SK-N-SH treated with all-trans-retinoic acid at 6 μM for 48 hours (cell line): ENCODE data around the gene KCNK17.

Experiments
- ATAC-seq: fragments of 200-7000 bp; cut with Tn5 transposase; 3 replicates; pipeline ENCODE4 v1.9.1; 2020; ENCODE audit warnings: mild to moderate bottlenecking, moderate library complexity
- ARNTL ChIP-seq: fragments of 450-650 bp; formaldehyde crosslinking; IDR thresholded peaks from 2 replicates; pipeline ENCODE4 v1.5.0; 2020; ENCODE audit warnings: low read depth, mild to moderate bottlenecking, moderate library complexity, borderline replicate concordance
- BACH2 ChIP-seq: fragments of 250-450 bp; sonication (Bioruptor Pico); IDR thresholded peaks from 2 replicates; pipeline ENCODE4 v1.9.0; 2021; ENCODE audit warnings: mild to moderate bottlenecking, borderline replicate concordance
- CSDC2 ChIP-seq: fragments of 250-450 bp; sonication (Bioruptor Pico); IDR thresholded peaks from 2 replicates; pipeline ENCODE4 v1.5.0; 2020; ENCODE audit warnings: mild to moderate bottlenecking, moderate library complexity
- GLIS3 ChIP-seq: fragments of 250-450 bp; sonication (Bioruptor Pico); IDR thresholded peaks from 2 replicates; pipeline ENCODE4 v1.5.0; 2020; ENCODE audit warnings: mild to moderate bottlenecking, moderate library complexity
- ISL1 ChIP-seq: fragments of 250-450 bp; sonication (Bioruptor Pico); IDR thresholded peaks from 2 replicates; pipeline ENCODE4 v2.1.2; 2022; ENCODE audit warnings: mild to moderate bottlenecking, moderate library complexity
- OSR1 ChIP-seq: fragments of 250-450 bp; sonication (Bioruptor Pico); IDR thresholded peaks from 2 replicates; pipeline ENCODE4 v1.8.0; 2022; ENCODE audit warnings: moderate library complexity, mild to moderate bottlenecking, inconsistent platforms
- RARB ChIP-seq: fragments of 250-450 bp; sonication (Bioruptor Pico); IDR thresholded peaks from 2 replicates; pipeline ENCODE4 v1.8.0; 2021; ENCODE audit warnings: mild to moderate bottlenecking, moderate library complexity
- SNAI2 ChIP-seq: fragments of 250-450 bp; sonication (Bioruptor Pico); IDR thresholded peaks from 2 replicates; pipeline ENCODE4 v1.5.0; 2020; ENCODE audit warnings: mild to moderate bottlenecking, moderate library complexity
- TCF4 ChIP-seq: fragments of 250-450 bp; sonication (Bioruptor Pico); IDR thresholded peaks from 2 replicates; pipeline ENCODE4 v1.8.0; 2021; ENCODE audit warnings: mild to moderate bottlenecking, moderate library complexity, borderline replicate concordance
- TOX ChIP-seq: fragments of 250-450 bp; sonication (Bioruptor Pico); IDR thresholded peaks from 2 replicates; pipeline ENCODE4 v1.8.0; 2021; ENCODE audit warnings: mild to moderate bottlenecking, moderate library complexity, borderline replicate concordance
- ZC3H10 ChIP-seq: fragments of 250-450 bp; sonication (Bioruptor Pico); IDR thresholded peaks from 2 replicates; pipeline ENCODE4 v1.5.1; 2021; ENCODE audit warnings: mild to moderate bottlenecking, moderate library complexity
- ZFP30 ChIP-seq: fragments of 450-650 bp; formaldehyde crosslinking; IDR thresholded peaks from 2 replicates; pipeline ENCODE4 v1.5.0; 2022; ENCODE audit warnings: mild to moderate bottlenecking, moderate library complexity
- ZNF565 ChIP-seq: fragments of 450-650 bp; formaldehyde crosslinking; conservative IDR thresholded peaks from 2 replicates; pipeline ENCODE4 v1.5.0; 2020; ENCODE audit warnings: low read depth, mild to moderate bottlenecking, moderate library complexity
- ZNF70 ChIP-seq: fragments of 450-650 bp; formaldehyde crosslinking; IDR thresholded peaks from 2 replicates; pipeline ENCODE4 v1.5.0; 2020; ENCODE audit warnings: mild to moderate bottlenecking, moderate library complexity
- TF ChIP-seq, protein P1 (sequence below): fragments of 250-450 bp; sonication (Bioruptor Pico); IDR thresholded peaks from 2 replicates; pipeline ENCODE4 v1.8.0; 2021; ENCODE audit warnings: low read depth, mild to moderate bottlenecking, moderate library complexity, borderline replicate concordance
- TF ChIP-seq, protein P2 (sequence below): fragments of 250-450 bp; sonication (Bioruptor Pico); IDR thresholded peaks from 2 replicates; pipeline ENCODE4 v1.5.1; 2021; ENCODE audit warnings: mild to moderate bottlenecking, moderate library complexity
- TF ChIP-seq, protein P3 (sequence below): fragments of 250-450 bp; sonication (Bioruptor Pico); IDR thresholded peaks from 2 replicates; pipeline ENCODE4 v1.5.0; 2020; ENCODE audit warnings: mild to moderate bottlenecking, moderate library complexity
- TF ChIP-seq, protein P4 (sequence below): fragments of 250-450 bp; sonication (Bioruptor Pico); IDR thresholded peaks from 2 replicates; pipeline ENCODE4 v1.5.1; 2020; ENCODE audit warnings: low read depth, mild to moderate bottlenecking, moderate library complexity
- TF ChIP-seq, protein P5 (sequence below): fragments of 250-450 bp; sonication (Bioruptor Pico); IDR thresholded peaks from 2 replicates; pipeline ENCODE4 v1.8.0; 2020; ENCODE audit warnings: mild to moderate bottlenecking, moderate library complexity, borderline replicate concordance

The KCNK17 gene

GRCh38 chr6:39276379-39276995, 37.7 kb downstream of the KCNK17 start:
- no peak for ATAC-seq

DNA sequence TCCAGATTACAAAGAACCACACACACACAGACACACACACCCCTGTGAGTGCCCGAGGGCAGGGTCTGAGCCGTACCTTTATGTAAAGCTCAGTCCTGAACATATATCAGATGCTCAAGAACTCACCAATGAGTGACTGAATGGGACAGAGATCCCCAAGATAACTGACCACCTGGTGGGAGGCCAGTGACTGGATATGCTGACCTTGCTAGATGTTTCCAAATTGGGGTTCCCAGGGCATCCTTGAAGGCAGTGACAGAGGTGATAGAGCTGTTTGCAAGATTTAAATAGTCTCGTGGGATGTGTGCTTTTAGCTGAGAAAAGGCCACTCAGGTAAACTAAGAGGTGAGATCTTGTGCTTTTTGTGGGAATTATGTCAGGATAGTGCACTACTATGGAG, 39.3 kb downstream of the KCNK17 start:
- no peak for TF ChIP-seq OSR1
- TF ChIP-seq, protein P1, sequence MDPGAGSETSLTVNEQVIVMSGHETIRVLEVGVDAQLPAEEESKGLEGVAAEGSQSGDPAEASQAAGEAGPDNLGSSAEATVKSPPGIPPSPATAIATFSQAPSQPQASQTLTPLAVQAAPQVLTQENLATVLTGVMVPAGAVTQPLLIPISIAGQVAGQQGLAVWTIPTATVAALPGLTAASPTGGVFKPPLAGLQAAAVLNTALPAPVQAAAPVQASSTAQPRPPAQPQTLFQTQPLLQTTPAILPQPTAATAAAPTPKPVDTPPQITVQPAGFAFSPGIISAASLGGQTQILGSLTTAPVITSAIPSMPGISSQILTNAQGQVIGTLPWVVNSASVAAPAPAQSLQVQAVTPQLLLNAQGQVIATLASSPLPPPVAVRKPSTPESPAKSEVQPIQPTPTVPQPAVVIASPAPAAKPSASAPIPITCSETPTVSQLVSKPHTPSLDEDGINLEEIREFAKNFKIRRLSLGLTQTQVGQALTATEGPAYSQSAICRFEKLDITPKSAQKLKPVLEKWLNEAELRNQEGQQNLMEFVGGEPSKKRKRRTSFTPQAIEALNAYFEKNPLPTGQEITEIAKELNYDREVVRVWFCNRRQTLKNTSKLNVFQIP (CRISPR knock-in tag): no peak
- no peak for ATAC-seq

More at GRCh38 chr6:39276379-39276995, 37.7 kb downstream of the KCNK17 start:
- TF ChIP-seq TCF4 (CRISPR knock-in tag): no peak
- no peak for TF ChIP-seq ZNF565 (CRISPR knock-in tag)
- TF ChIP-seq, protein P2, sequence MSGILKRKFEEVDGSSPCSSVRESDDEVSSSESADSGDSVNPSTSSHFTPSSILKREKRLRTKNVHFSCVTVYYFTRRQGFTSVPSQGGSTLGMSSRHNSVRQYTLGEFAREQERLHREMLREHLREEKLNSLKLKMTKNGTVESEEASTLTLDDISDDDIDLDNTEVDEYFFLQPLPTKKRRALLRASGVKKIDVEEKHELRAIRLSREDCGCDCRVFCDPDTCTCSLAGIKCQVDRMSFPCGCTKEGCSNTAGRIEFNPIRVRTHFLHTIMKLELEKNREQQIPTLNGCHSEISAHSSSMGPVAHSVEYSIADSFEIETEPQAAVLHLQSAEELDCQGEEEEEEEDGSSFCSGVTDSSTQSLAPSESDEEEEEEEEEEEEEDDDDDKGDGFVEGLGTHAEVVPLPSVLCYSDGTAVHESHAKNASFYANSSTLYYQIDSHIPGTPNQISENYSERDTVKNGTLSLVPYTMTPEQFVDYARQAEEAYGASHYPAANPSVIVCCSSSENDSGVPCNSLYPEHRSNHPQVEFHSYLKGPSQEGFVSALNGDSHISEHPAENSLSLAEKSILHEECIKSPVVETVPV (CRISPR knock-in tag): no peak
- TF ChIP-seq SNAI2: no peak
- TF ChIP-seq CSDC2 (CRISPR knock-in tag): no peak
- no peak for TF ChIP-seq GLIS3 (CRISPR knock-in tag)
- TF ChIP-seq ZNF70 (CRISPR knock-in tag): no peak
- no peak for TF ChIP-seq ISL1 (CRISPR knock-in tag)
- TF ChIP-seq OSR1: no peak
- TF ChIP-seq, protein P3, sequence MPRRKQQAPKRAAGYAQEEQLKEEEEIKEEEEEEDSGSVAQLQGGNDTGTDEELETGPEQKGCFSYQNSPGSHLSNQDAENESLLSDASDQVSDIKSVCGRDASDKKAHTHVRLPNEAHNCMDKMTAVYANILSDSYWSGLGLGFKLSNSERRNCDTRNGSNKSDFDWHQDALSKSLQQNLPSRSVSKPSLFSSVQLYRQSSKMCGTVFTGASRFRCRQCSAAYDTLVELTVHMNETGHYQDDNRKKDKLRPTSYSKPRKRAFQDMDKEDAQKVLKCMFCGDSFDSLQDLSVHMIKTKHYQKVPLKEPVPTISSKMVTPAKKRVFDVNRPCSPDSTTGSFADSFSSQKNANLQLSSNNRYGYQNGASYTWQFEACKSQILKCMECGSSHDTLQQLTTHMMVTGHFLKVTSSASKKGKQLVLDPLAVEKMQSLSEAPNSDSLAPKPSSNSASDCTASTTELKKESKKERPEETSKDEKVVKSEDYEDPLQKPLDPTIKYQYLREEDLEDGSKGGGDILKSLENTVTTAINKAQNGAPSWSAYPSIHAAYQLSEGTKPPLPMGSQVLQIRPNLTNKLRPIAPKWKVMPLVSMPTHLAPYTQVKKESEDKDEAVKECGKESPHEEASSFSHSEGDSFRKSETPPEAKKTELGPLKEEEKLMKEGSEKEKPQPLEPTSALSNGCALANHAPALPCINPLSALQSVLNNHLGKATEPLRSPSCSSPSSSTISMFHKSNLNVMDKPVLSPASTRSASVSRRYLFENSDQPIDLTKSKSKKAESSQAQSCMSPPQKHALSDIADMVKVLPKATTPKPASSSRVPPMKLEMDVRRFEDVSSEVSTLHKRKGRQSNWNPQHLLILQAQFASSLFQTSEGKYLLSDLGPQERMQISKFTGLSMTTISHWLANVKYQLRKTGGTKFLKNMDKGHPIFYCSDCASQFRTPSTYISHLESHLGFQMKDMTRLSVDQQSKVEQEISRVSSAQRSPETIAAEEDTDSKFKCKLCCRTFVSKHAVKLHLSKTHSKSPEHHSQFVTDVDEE (CRISPR knock-in tag): no peak

DNA sequence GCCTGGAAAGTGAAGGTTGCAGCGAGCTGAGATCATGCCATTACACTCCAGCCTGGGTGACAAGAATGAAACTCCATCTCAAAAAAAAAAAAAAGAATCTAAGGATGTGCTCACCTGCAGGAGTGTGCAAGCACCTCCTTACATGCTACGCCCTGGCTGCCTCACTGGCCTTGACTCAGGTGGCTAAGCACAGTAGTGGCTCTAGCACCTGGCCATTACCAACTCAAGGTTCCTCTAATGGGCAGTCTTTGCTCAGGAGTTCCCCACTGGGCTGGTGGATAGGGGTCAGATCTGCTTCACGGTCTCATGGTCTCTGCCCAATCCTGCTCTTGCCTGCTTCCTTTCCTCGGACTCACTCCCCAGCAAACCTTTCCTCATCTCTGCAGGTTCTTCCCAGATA, 39.7 kb downstream of the KCNK17 start:
- ATAC-seq: no peak
- TF ChIP-seq, protein P4, sequence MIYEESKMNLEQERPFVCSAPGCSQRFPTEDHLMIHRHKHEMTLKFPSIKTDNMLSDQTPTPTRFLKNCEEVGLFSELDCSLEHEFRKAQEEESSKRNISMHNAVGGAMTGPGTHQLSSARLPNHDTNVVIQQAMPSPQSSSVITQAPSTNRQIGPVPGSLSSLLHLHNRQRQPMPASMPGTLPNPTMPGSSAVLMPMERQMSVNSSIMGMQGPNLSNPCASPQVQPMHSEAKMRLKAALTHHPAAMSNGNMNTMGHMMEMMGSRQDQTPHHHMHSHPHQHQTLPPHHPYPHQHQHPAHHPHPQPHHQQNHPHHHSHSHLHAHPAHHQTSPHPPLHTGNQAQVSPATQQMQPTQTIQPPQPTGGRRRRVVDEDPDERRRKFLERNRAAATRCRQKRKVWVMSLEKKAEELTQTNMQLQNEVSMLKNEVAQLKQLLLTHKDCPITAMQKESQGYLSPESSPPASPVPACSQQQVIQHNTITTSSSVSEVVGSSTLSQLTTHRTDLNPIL: no peak
- TF ChIP-seq OSR1 (no peak), ARNTL (no peak), RARB (CRISPR knock-in tag) (no peak), BACH2 (CRISPR knock-in tag) (no peak), TOX (CRISPR knock-in tag) (no peak), ZC3H10 (CRISPR knock-in tag) (no peak), GLIS3 (CRISPR knock-in tag) (no peak), ZFP30 (CRISPR knock-in tag) (no peak), ZNF70 (CRISPR knock-in tag) (no peak), TCF4 (CRISPR knock-in tag) (no peak)
- TF ChIP-seq, protein P2 (CRISPR knock-in tag): no peak
- TF ChIP-seq, protein P3 (CRISPR knock-in tag): no peak
- TF ChIP-seq, protein P1 (CRISPR knock-in tag): no peak
- TF ChIP-seq, protein P5, sequence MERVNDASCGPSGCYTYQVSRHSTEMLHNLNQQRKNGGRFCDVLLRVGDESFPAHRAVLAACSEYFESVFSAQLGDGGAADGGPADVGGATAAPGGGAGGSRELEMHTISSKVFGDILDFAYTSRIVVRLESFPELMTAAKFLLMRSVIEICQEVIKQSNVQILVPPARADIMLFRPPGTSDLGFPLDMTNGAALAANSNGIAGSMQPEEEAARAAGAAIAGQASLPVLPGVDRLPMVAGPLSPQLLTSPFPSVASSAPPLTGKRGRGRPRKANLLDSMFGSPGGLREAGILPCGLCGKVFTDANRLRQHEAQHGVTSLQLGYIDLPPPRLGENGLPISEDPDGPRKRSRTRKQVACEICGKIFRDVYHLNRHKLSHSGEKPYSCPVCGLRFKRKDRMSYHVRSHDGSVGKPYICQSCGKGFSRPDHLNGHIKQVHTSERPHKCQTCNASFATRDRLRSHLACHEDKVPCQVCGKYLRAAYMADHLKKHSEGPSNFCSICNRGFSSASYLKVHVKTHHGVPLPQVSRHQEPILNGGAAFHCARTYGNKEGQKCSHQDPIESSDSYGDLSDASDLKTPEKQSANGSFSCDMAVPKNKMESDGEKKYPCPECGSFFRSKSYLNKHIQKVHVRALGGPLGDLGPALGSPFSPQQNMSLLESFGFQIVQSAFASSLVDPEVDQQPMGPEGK (CRISPR knock-in tag): no peak
